NCI-H2081 treated with DMSO at 0.1 percent for 48 hours (cell line): ENCODE results near the gene KLF3.
A peak's percentile ranks its signal among the peaks of the same experiment; 100 is the strongest.

Experiments used
- DNase-seq: peaks from one replicate; lab custom pipeline; 2025; lab: John Stamatoyannopoulos, UW

KLF3 gene

GRCh38 chr4:38698176-38698575 lies 34.2 kb downstream of the KLF3 start:
- no peak for DNase-seq

GRCh38 chr4:38699112-38699511 lies 35.1 kb downstream of the KLF3 start:
- DNase-seq = no peak

- no peak for DNase-seq
These were observed 39.6 kb downstream of the KLF3 start for GRCh38 chr4:38703635-38704034.

GRCh38 chr4:38704622-38705154 lies 40.7 kb downstream of the KLF3 start:
- DNase-seq = no peak

GRCh38 chr4:38706301-38706700 lies 42.3 kb downstream of the KLF3 start:
- DNase-seq = no peak

- no peak for DNase-seq
These were observed 46.1 kb downstream of the KLF3 start for GRCh38 chr4:38710053-38710452.

GRCh38 chr4:38711066-38711465 lies 47.1 kb downstream of the KLF3 start:
- DNase-seq = no peak

GRCh38 chr4:38715050-38715449 lies 51.1 kb downstream of the KLF3 start:
- DNase-seq = no peak

GRCh38 chr4:38716256-38716655 lies 52.3 kb downstream of the KLF3 start:
- no peak for DNase-seq

- DNase-seq = no peak
These were observed 53.6 kb downstream of the KLF3 start for GRCh38 chr4:38717604-38718003.

GRCh38 chr4:38723114-38723513 lies 59.1 kb downstream of the KLF3 start:
- no peak for DNase-seq

GRCh38 chr4:38723726-38724474 lies 59.9 kb downstream of the KLF3 start:
- no peak for DNase-seq

- no peak for DNase-seq
These were observed 60.4 kb downstream of the KLF3 start for GRCh38 chr4:38724475-38724808.

- no peak for DNase-seq
These were observed 64.7 kb downstream of the KLF3 start for GRCh38 chr4:38728631-38729141.

- no peak for DNase-seq
These were observed 66.5 kb downstream of the KLF3 start for GRCh38 chr4:38730493-38730829.

- peak; percentile 17 for DNase-seq
These were observed 67.0 kb downstream of the KLF3 start for GRCh38 chr4:38730830-38731646.

GRCh38 chr4:38733663-38734062 lies 69.7 kb downstream of the KLF3 start:
- no peak for DNase-seq

GRCh38 chr4:38734446-38734845 lies 70.4 kb downstream of the KLF3 start:
- no peak for DNase-seq

- no peak for DNase-seq
These were observed 70.9 kb downstream of the KLF3 start for GRCh38 chr4:38734911-38735310.

GRCh38 chr4:38735870-38736269 lies 71.9 kb downstream of the KLF3 start:
- no peak for DNase-seq

- no peak for DNase-seq
These were observed 75.2 kb downstream of the KLF3 start for GRCh38 chr4:38738940-38739803.

GRCh38 chr4:38740303-38740702 lies 76.3 kb downstream of the KLF3 start:
- no peak for DNase-seq
